Epithelial cell of prostate (primary cell): ENCODE measurements around the gene SLC45A3.

Experiments used
- DNase-seq: peaks from one replicate; pipeline ENCODE4 v3.0.0-alpha.2; 2011; ENCODE audit warnings: low read depth, low spot score
- H3K27ac ChIP-seq: fragments of 450-650 bp; 2 replicates; pipeline ENCODE4 v1.5.1; 2017; ENCODE audit warnings: mild to moderate bottlenecking

SLC45A3 gene

GRCh38 chr1:205615789-205616188 is 64.5 kb downstream of the SLC45A3 start:
- peak overlapping the region; percentile 11 for H3K27ac ChIP-seq
- no peak for DNase-seq

DNA sequence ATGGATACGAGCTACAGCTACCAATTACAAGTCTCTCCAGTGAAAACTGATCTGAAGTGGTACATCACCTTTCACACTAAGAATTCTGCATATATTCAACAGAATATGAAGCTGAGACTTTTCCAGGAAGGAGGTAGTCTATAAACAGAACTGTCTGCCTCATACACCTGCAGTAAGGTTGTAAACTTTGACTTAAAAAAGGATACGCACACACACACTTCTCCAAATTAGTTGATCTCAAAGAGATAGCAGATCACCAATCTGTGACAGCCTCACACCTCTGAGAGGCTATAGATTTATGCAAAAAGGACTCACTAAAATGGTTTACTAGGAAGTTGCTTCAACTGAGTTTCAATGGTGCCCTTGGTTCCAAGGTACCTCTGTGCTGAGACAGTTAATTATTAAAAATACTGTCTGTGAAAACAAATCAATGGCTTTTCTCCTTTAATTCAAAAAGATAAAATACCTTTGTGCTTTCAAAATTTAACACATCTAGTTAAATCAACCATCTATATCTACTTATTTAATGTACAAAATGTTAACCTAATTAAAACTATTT is 66.4 kb downstream of the SLC45A3 start:
- H3K27ac ChIP-seq: no peak overlapping the region
- no peak for DNase-seq

DNA sequence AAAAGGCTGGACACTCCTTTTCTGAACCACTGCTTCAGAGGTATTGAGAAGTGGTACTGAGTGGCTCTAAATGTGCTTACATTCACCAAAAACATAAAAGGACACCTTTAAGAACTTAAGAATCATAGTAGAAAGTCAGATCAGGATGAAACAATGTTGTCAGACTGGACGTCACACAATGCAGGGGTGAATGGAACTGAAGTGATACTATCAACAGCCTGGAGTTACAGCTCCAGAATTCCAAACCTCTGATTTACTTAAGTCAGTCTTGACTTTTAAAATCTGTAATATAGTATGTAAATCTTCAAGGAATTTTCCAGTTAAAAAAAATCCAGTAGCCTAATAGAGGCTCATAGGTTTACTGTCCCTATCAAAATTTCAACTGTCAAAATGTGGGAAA is 67.8 kb downstream of the SLC45A3 start:
- H3K27ac ChIP-seq: no peak overlapping the region
- no peak for DNase-seq

- DNase-seq: no peak
- no peak overlapping the region for H3K27ac ChIP-seq
Observed at GRCh38 chr1:205612104-205612503, 68.2 kb downstream of the SLC45A3 start.

GRCh38 chr1:205610901-205611466 is 69.3 kb downstream of the SLC45A3 start:
- peak overlapping the region; percentile 25 for H3K27ac ChIP-seq
- no peak for DNase-seq

DNA sequence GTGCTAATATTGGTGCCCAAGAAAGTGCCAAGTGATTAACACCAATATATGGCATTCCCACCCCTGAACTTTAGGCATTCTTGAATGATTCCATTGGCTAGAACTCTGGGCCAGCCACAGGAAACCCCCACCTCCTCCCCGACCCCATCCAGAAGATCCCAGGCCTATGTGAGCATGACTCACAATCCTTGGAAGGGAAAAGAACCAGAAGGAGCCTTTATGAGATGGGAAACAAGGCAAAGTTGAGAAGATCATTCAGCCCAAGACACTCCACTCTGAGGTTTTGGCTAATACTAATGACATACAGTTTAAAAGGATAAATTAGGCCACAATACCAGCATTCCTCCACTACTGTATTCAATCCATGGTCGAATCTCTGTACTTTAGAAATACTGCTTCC is 70.3 kb downstream of the SLC45A3 start:
- DNase-seq: no peak

More for the DNA sequence above, 70.3 kb downstream of the SLC45A3 start:
- H3K27ac ChIP-seq: no peak overlapping the region
